HCT116 (cell line): ENCODE results near the gene PTPN12. TPM values are rescaled to one million over a fixed set of nuclear protein-coding genes. Genes with fewer than 3 reads are reported as not detected.

Source experiments
- ATAC-seq: fragments of 200-7000 bp; cut with Tn5 transposase; 2 replicates; pipeline ENCODE4 v1.9.1; 2020; ENCODE audit warnings: mild to moderate bottlenecking, moderate library complexity
- BruUV-seq: library from RNA; stranded (reverse); fragments of 400-500 nt; replicated peaks from 2 replicates; lab custom pipeline; 2021; lab: Mats Ljungman, UMichigan
- CTCF ChIA-PET: fragments of 300-600 bp; sonication (Branson Sonifier 250); formaldehyde crosslinking; loops from one replicate; lab custom pipeline; 2021; ENCODE audit warnings: antibody characterized with exemption; lab: Charles Lee
- POLR2A ChIA-PET: fragments of 300-600, 350-600 bp; sonication (Branson Sonifier 250); formaldehyde crosslinking; loops from one replicate; lab custom pipeline; 2021; ENCODE audit warnings: antibody characterized with exemption; lab: Charles Lee
- RAD21 ChIA-PET, 2 experiments: fragments of 300-600 bp; sonication (Branson Sonifier 250); formaldehyde crosslinking; loops; one replicate each; lab custom pipeline; 2023; ENCODE audit warnings: low total read pairs in 2 of 2; ENCODE audit not compliant: uncharacterized antibody in 2 of 2, unreplicated experiment in 2 of 2, low non-redundant PET in 1 of 2; lab: Charles Lee
- DNase-seq: peaks from one replicate; pipeline ENCODE4 v3.0.0-alpha.2; 2010; ENCODE audit warnings: low read depth, low spot score
- H2AFZ ChIP-seq: fragments of 200-600 bp; shearing (Covaris generic), sonication (generic); 2 replicates; pipeline ENCODE4 v1.6.1; 2017; ENCODE audit warnings: low read depth, mixed run types, mixed read lengths, antibody characterized with exemption, low read length; ENCODE audit not compliant: poor library complexity, severe bottlenecking
- H3K27ac ChIP-seq: 2 replicates; pipeline ENCODE4 v1.5.1; 2012; ENCODE audit warnings: low read depth, low read length
- H3K27me3 ChIP-seq: fragments of 200-600 bp; sonication (generic); 2 replicates; pipeline ENCODE4 v1.6.1; 2016; ENCODE audit warnings: mixed run types, low read length, mixed read lengths; ENCODE audit not compliant: insufficient read depth
- H3K36me3 ChIP-seq, 2 experiments: fragments of 200-500 bp in 1 of 2; fragments of 200-600 bp in 1 of 2; sonication (Bioruptor generic) in 1 of 2; sonication (generic) in 1 of 2; 2 replicates each; pipeline versions ENCODE4 v1.5.1 to v1.6.1; 2014 to 2016; ENCODE audit warnings: low read length in 2 of 2, inconsistent platforms in 1 of 2, mixed read lengths in 1 of 2, mixed run types in 1 of 2; ENCODE audit not compliant: insufficient read depth in 2 of 2, control insufficient read depth in 1 of 2
- H3K4me1 ChIP-seq, 2 experiments: fragments of 200-600 bp in 1 of 2; sonication (generic) in 1 of 2; 2 replicates each; pipeline versions ENCODE4 v1.5.1 to v1.6.1; 2012 to 2017; ENCODE audit warnings: low read length in 2 of 2, inconsistent platforms in 1 of 2, mild to moderate bottlenecking in 1 of 2, mixed read lengths in 1 of 2, mixed run types in 1 of 2, moderate library complexity in 1 of 2; ENCODE audit not compliant: insufficient read depth in 2 of 2, control insufficient read depth in 1 of 2
- H3K4me2 ChIP-seq: fragments of 200-600 bp; sonication (generic); 2 replicates; pipeline ENCODE4 v1.6.1; 2017; ENCODE audit warnings: mixed run types, low read length, mixed read lengths
- H3K4me3 ChIP-seq, 2 experiments: fragments of 200-600 bp in 1 of 2; sonication (generic) in 1 of 2; replicated peaks in 1 of 2; 2 replicates each; pipeline ENCODE4 v1.5.1; 2011 to 2016; ENCODE audit warnings: low read length in 2 of 2, control low read depth in 1 of 2, low read depth in 1 of 2, mild to moderate bottlenecking in 1 of 2, mixed read lengths in 1 of 2, mixed run types in 1 of 2
- H3K79me2 ChIP-seq: fragments of 200-600 bp; sonication (generic); 2 replicates; pipeline ENCODE4 v1.6.1; 2017; ENCODE audit warnings: mild to moderate bottlenecking, mixed run types, low read length, moderate library complexity, mixed read lengths; ENCODE audit not compliant: insufficient read depth
- H3K9ac ChIP-seq: fragments of 200-600 bp; sonication (generic); 2 replicates; pipeline ENCODE4 v1.6.1; 2016; ENCODE audit warnings: low read length, mixed read lengths
- H3K9me2 ChIP-seq: fragments of 200-600 bp; sonication (generic), shearing (Covaris generic); 2 replicates; pipeline ENCODE4 v1.6.1; 2017; ENCODE audit warnings: mixed run types, mild to moderate bottlenecking, moderate library complexity; ENCODE audit not compliant: insufficient read depth
- H3K9me3 ChIP-seq, 2 experiments: fragments of 200-500 bp in 1 of 2; fragments of 200-600 bp in 1 of 2; sonication (Bioruptor generic) in 1 of 2; sonication (generic) in 1 of 2; 2 replicates each; pipeline ENCODE4 v1.6.1; 2014 to 2017; ENCODE audit warnings: low read length in 2 of 2, mixed read lengths in 2 of 2, inconsistent platforms in 1 of 2, low read depth in 1 of 2, mild to moderate bottlenecking in 1 of 2, mixed run types in 1 of 2, moderate library complexity in 1 of 2; ENCODE audit not compliant: control insufficient read depth in 1 of 2, insufficient read depth in 1 of 2
- H4K20me1 ChIP-seq: fragments of 200-600 bp; sonication (generic), shearing (Covaris generic); 2 replicates; pipeline ENCODE4 v1.6.1; 2017; ENCODE audit warnings: mixed run types, mild to moderate bottlenecking, moderate library complexity; ENCODE audit not compliant: insufficient read depth
- CEBPB ChIP-seq: IDR thresholded peaks from 2 replicates; pipeline ENCODE4 v1.6.1; 2012; ENCODE audit warnings: low read depth
- EZH2 ChIP-seq: fragments of 200-600 bp; sonication (generic); IDR thresholded peaks from 2 replicates; pipeline ENCODE4 v1.6.1; 2017; ENCODE audit warnings: antibody characterized with exemption, mixed run types
- EZH2phosphoT487 ChIP-seq: fragments of 200-600 bp; IDR thresholded peaks from 2 replicates; pipeline ENCODE4 v1.6.1; 2018; ENCODE audit warnings: antibody characterized with exemption, borderline replicate concordance
- MAX ChIP-seq: IDR thresholded peaks from 2 replicates; pipeline ENCODE4 v1.6.1; 2012
- POLR2A ChIP-seq: IDR thresholded peaks from 2 replicates; pipeline ENCODE4 v1.7.0; 2011; ENCODE audit warnings: borderline replicate concordance; ENCODE audit not compliant: insufficient read depth, insufficient read length; ENCODE audit errors: extremely low read depth
- RAD21 ChIP-seq: IDR thresholded peaks from 2 replicates; pipeline ENCODE4 v1.6.1; 2012; ENCODE audit warnings: low read depth, mild to moderate bottlenecking
- SRF ChIP-seq: IDR thresholded peaks from 2 replicates; pipeline ENCODE4 v1.6.1; 2012; ENCODE audit warnings: low read depth
- YY1 ChIP-seq: IDR thresholded peaks from 2 replicates; pipeline ENCODE4 v1.6.1; 2011; ENCODE audit warnings: low read length, low read depth, moderate library complexity, mild to moderate bottlenecking; ENCODE audit not compliant: insufficient replicate concordance; ENCODE audit errors: extremely low read depth
- ZBTB33 ChIP-seq: IDR thresholded peaks from 2 replicates; pipeline ENCODE4 v1.6.1; 2011; ENCODE audit warnings: mild to moderate bottlenecking, low read length, moderate library complexity; ENCODE audit not compliant: insufficient replicate concordance; ENCODE audit errors: extremely low read depth
- intact Hi-C: fragments of 100-400 bp; cut with micrococcal nuclease; formaldehyde crosslinking; loops from 2 replicates; pipeline ENCODE4 v1.10.0; 2022
- total RNA-seq: library from RNA; stranded (reverse); gene quantifications from one replicate; pipeline ENCODE4 v1.2.1, GENCODE V29; 2021; ENCODE audit not compliant: unreplicated experiment

Gene PTPN12
- total RNA-seq, 1 experiment from 2014 or later: 80.5 TPM

GRCh38 chr7:77498659-77499379 lies 38.3 kb upstream of the PTPN12 start:
- Histone ChIP-seq H3K27me3 (no peaks in the 10 kb centered on the region), H4K20me1 (no peaks in the 10 kb centered on the region), H3K27ac (no peak overlapping the region), H3K4me1 (no peaks in the 10 kb centered on the region), H3K79me2 (no peaks in the 10 kb centered on the region), H3K4me2 (no peak overlapping the region), H3K4me3 (no peak overlapping the region), H3K9me3 (no peaks in the 10 kb centered on the region), H3K9ac (no peak overlapping the region), H3K36me3 (no peaks in the 10 kb centered on the region), H2AFZ (no peak overlapping the region), H3K9me2 (no peaks in the 10 kb centered on the region)
- TF ChIP-seq CEBPB (no peak), EZH2 (no peak), RAD21 (no peak), SRF (no peak)
- no peak for ATAC-seq
- no peak for DNase-seq
- intact Hi-C loops: no loop called here
- POLR2A ChIA-PET: no interaction called here
- CTCF ChIA-PET: no interaction called here
- RAD21 ChIA-PET: no interaction called here
- no TSS peak for BruUV-seq

GRCh38 chr7:77501192-77501515 lies 35.9 kb upstream of the PTPN12 start:
- no peaks in the 10 kb centered on the region for H3K79me2 ChIP-seq
- H3K4me1 ChIP-seq: no peaks in the 10 kb centered on the region
- no peaks in the 10 kb centered on the region for H3K36me3 ChIP-seq
- no peak for TF ChIP-seq POLR2A
- no peak for TF ChIP-seq ZBTB33
- no peak for TF ChIP-seq MAX
- TF ChIP-seq YY1: no peak
- no peak for TF ChIP-seq EZH2phosphoT487
- ATAC-seq (no peak), DNase-seq (no peak)
- CTCF ChIA-PET: no interaction called here
- no peaks in the 10 kb centered on the region for H3K9me3 ChIP-seq
- H3K4me3 ChIP-seq: no peak overlapping the region
- POLR2A ChIA-PET: no interaction called here
- H3K4me2 ChIP-seq: no peak overlapping the region
- intact Hi-C loops: no loop called here
- H3K9ac ChIP-seq: no peak overlapping the region
- no peak overlapping the region for H3K27ac ChIP-seq
- no peaks in the 10 kb centered on the region for H3K9me2 ChIP-seq
- H2AFZ ChIP-seq: peak overlapping the region; percentile 82
- RAD21 ChIA-PET: no interaction called here
- no peaks in the 10 kb centered on the region for H4K20me1 ChIP-seq
- no TSS peak for BruUV-seq
- H3K27me3 ChIP-seq: no peaks in the 10 kb centered on the region
